Measurements from ENCODE around the gene ABCA4.

ABCA4 gene

GRCh38 chr1:93976291-93976690 is 144.7 kb downstream of the ABCA4 start:
- TF ChIP-seq TAF1 (IDR thresholded peaks at IDR 0.05; ENCODE audit: borderline replicate concordance, insufficient read depth, low read length) (no peak), SIN3A (IDR thresholded peaks at IDR 0.05; ENCODE audit: borderline replicate concordance, insufficient read depth, low read length) (no peak), FOXP2 (optimal IDR thresholded peaks at IDR 0.05; ENCODE audit: borderline replicate concordance, extremely low read depth, extremely low read length, insufficient read depth) (no peak), REST (IDR thresholded peaks at IDR 0.05; ENCODE audit: insufficient read depth in 1 of 2, low read depth in 2 of 2, low read length in 2 of 2) (no peak), POLR2AphosphoS5 (IDR thresholded peaks at IDR 0.05; ENCODE audit: low read depth, low read length) (no peak)

- TF ChIP-seq POLR2AphosphoS5 (IDR thresholded peaks at IDR 0.05; ENCODE audit: low read depth, low read length) (no peak), FOXP2 (optimal IDR thresholded peaks at IDR 0.05; ENCODE audit: borderline replicate concordance, extremely low read depth, extremely low read length, insufficient read depth) (no peak), SIN3A (IDR thresholded peaks at IDR 0.05; ENCODE audit: borderline replicate concordance, insufficient read depth, low read length) (no peak), TAF1 (IDR thresholded peaks at IDR 0.05; ENCODE audit: borderline replicate concordance, insufficient read depth, low read length) (no peak), REST (IDR thresholded peaks at IDR 0.05; ENCODE audit: insufficient read depth in 1 of 2, low read depth in 2 of 2, low read length in 2 of 2) (no peak)
Measured at GRCh38 chr1:93972341-93972740, 148.6 kb downstream of the ABCA4 start.

DNA sequence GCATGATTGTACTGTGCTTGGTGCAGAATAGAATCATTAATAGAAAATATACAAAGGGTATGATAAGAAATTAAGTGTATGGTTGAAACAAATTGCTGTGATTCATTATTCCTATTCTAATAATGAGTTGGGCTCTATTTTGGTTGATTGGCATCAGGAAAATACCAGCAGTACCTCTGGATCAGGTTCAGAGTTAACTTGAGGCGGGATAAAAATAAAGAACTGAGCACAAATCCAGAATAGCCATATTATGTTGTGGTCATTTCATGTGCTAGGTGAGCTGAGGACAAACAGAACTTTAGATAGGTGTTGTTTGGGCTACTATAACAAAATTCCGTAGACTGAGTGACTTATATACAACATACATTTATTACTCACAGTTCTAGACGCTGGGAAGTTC is 151.1 kb downstream of the ABCA4 start:
- TF ChIP-seq SIN3A (IDR thresholded peaks at IDR 0.05; ENCODE audit: borderline replicate concordance, insufficient read depth, low read length) (no peak), REST (IDR thresholded peaks at IDR 0.05; ENCODE audit: insufficient read depth in 1 of 2, low read depth in 2 of 2, low read length in 2 of 2) (no peak), FOXP2 (optimal IDR thresholded peaks at IDR 0.05; ENCODE audit: borderline replicate concordance, extremely low read depth, extremely low read length, insufficient read depth) (no peak), POLR2AphosphoS5 (IDR thresholded peaks at IDR 0.05; ENCODE audit: low read depth, low read length) (no peak), TAF1 (IDR thresholded peaks at IDR 0.05; ENCODE audit: borderline replicate concordance, insufficient read depth, low read length) (no peak)

- TF ChIP-seq TAF1 (IDR thresholded peaks at IDR 0.05; ENCODE audit: borderline replicate concordance, insufficient read depth, low read length), result no peak
- TF ChIP-seq POLR2AphosphoS5 (IDR thresholded peaks at IDR 0.05; ENCODE audit: low read depth, low read length), result no peak
- TF ChIP-seq SIN3A (IDR thresholded peaks at IDR 0.05; ENCODE audit: borderline replicate concordance, insufficient read depth, low read length), result no peak
- no peak for TF ChIP-seq FOXP2 (optimal IDR thresholded peaks at IDR 0.05; ENCODE audit: borderline replicate concordance, extremely low read depth, extremely low read length, insufficient read depth)
- TF ChIP-seq REST (IDR thresholded peaks at IDR 0.05; ENCODE audit: insufficient read depth in 1 of 2, low read depth in 2 of 2, low read length in 2 of 2), result no peak
Measured at GRCh38 chr1:93969371-93969770, 151.6 kb downstream of the ABCA4 start.

DNA sequence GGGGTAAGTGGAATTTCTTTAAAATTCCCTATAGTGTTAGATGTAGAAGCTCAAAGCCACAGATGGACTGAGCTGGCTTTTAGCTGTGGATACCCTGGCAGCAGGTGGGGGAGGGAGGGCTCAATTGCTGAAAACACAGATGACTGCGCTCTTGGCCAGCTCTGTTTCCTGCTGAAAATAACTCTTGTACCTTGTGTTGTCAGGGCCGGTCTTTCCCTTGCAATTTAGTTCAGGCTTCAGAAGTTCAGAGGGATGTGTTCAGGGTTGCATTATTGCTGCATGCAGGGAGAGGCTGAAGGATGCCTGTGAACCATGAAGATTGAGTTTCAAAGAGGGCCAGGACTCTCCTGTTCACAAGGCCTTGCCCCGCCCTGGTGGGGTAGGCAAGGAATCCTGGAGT is 153.6 kb downstream of the ABCA4 start:
- TF ChIP-seq FOXP2 (optimal IDR thresholded peaks at IDR 0.05; ENCODE audit: borderline replicate concordance, extremely low read depth, extremely low read length, insufficient read depth) (no peak), REST (IDR thresholded peaks at IDR 0.05; ENCODE audit: insufficient read depth in 1 of 2, low read depth in 2 of 2, low read length in 2 of 2) (no peak), SIN3A (IDR thresholded peaks at IDR 0.05; ENCODE audit: borderline replicate concordance, insufficient read depth, low read length) (no peak), POLR2AphosphoS5 (IDR thresholded peaks at IDR 0.05; ENCODE audit: low read depth, low read length) (no peak), TAF1 (IDR thresholded peaks at IDR 0.05; ENCODE audit: borderline replicate concordance, insufficient read depth, low read length) (no peak)

All from PFSK-1 (cell line).